ENCODE results near the gene TMEM131L. TPM values are rescaled to one million over a fixed set of nuclear protein-coding genes. Genes with fewer than 3 reads are reported as not detected.

TMEM131L gene
- total RNA-seq, 1 experiment from 2014 or later: 14.6 TPM

DNA sequence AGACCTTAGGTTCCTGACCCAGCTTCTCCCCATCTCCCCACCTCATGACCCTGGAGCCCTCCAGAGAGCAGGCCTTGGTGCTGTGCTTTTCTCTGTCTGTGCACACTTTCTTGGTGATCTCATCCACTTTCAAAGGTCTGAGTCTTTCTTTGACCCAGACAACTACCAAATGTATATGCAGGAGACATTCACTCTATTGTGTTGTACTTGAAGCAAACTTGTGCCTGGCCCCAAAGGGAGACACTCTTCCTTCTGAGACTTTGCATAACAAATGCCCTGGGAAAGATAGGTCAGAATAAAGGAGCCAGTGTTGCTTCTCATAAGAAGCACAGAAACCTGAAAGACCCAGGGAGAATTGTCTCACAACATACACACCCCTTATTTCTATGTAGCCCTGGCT lies 163.6 kb downstream of the TMEM131L start:
- Mint-ChIP-seq H3K36me3 (ENCODE audit: insufficient read depth in 1 of 3, low read depth in 3 of 3) (peaks cover 38 to 69% (median 58%) of the 10 kb centered on the region in 3 experiments), H3K4me1 (peaks cover 13 to 14% of the 10 kb centered on the region in 2 experiments), H3K27me3 (ENCODE audit: low read depth) (no peaks in the 10 kb centered on the region), H3K27ac (peak overlapping the region in 2 of 3 experiments; percentile 5 to 56; a peak in 3 of 7 replicates), H3K4me3 (no peak overlapping the region), H3K9me3 (no peaks in the 10 kb centered on the region; a peak in 2 of 5 replicates)
- Histone ChIP-seq H2BK20ac (ENCODE audit: low read depth, low read length, poor library complexity, severe bottlenecking) (no peak overlapping the region), H3K79me2 (ENCODE audit: insufficient read depth, low read length) (no peaks in the 10 kb centered on the region), H3K4ac (ENCODE audit: low read depth, low read length) (no peak overlapping the region), H2BK5ac (ENCODE audit: insufficient read length, low read length) (no peak overlapping the region), H2BK15ac (ENCODE audit: low read depth, low read length) (no peak overlapping the region), H4K8ac (replicated peaks; ENCODE audit: insufficient read length, low read depth, low read length) (no peak overlapping the region), H3K27me3 (ENCODE audit: insufficient read depth, low read length) (no peaks in the 10 kb centered on the region), H3K56ac (ENCODE audit: insufficient read length, low read depth, low read length) (no peak overlapping the region), H4K20me1 (ENCODE audit: control insufficient read depth, insufficient read depth, insufficient read length) (no peaks in the 10 kb centered on the region), H4K91ac (ENCODE audit: insufficient read length, low read depth, low read length) (no peak overlapping the region), H2BK120ac (ENCODE audit: low read depth, low read length, poor library complexity, severe bottlenecking) (no peak overlapping the region), H3K79me1 (ENCODE audit: insufficient read depth, low read depth, low read length, poor library complexity, severe bottlenecking) (no peaks in the 10 kb centered on the region), H2AFZ (ENCODE audit: low read length) (no peak overlapping the region), H3K18ac (ENCODE audit: insufficient read length, low read depth, low read length) (no peak overlapping the region), H2BK12ac (ENCODE audit: insufficient read length, low read depth, low read length) (no peak overlapping the region), H3K23me2 (ENCODE audit: insufficient read length, low read depth, low read length, poor library complexity, severe bottlenecking) (no peaks in the 10 kb centered on the region), H3K4me2 (ENCODE audit: insufficient read depth, insufficient read length, low read length) (no peak overlapping the region), H3K9ac (ENCODE audit: extremely low read depth, insufficient read length, low read length) (no peak overlapping the region), H2AK5ac (ENCODE audit: insufficient read length, low read length) (no peak overlapping the region), H3T11ph (ENCODE audit: low read length) (no peak overlapping the region), H3K14ac (ENCODE audit: insufficient read depth, low read length) (no peak overlapping the region), H4K5ac (ENCODE audit: insufficient read length, low read depth, low read length) (no peak overlapping the region), H3K4me1 (ENCODE audit: insufficient read depth, low read length) (no peaks in the 10 kb centered on the region), H3K9me3 (ENCODE audit: control insufficient read depth, low read depth, low read length) (no peaks in the 10 kb centered on the region), H3K27ac (ENCODE audit: insufficient read length, low read depth, low read length) (no peak overlapping the region), H3K23ac (ENCODE audit: insufficient read length, low read depth, low read length) (no peak overlapping the region)
- TF ChIP-seq, protein P1, sequence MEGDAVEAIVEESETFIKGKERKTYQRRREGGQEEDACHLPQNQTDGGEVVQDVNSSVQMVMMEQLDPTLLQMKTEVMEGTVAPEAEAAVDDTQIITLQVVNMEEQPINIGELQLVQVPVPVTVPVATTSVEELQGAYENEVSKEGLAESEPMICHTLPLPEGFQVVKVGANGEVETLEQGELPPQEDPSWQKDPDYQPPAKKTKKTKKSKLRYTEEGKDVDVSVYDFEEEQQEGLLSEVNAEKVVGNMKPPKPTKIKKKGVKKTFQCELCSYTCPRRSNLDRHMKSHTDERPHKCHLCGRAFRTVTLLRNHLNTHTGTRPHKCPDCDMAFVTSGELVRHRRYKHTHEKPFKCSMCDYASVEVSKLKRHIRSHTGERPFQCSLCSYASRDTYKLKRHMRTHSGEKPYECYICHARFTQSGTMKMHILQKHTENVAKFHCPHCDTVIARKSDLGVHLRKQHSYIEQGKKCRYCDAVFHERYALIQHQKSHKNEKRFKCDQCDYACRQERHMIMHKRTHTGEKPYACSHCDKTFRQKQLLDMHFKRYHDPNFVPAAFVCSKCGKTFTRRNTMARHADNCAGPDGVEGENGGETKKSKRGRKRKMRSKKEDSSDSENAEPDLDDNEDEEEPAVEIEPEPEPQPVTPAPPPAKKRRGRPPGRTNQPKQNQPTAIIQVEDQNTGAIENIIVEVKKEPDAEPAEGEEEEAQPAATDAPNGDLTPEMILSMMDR (conservative IDR thresholded peaks at IDR 0.05): no peak
- DNase-seq: no peak

All from H9 (cell line).